ENCODE data around the gene THAP3. TPM values are rescaled to one million over a fixed set of nuclear protein-coding genes. Genes with fewer than 3 reads are reported as not detected.

The THAP3 gene
- total and polyA plus RNA-seq, 2 donors from 2014 or later = 14.4 to 28.7 TPM

DNA sequence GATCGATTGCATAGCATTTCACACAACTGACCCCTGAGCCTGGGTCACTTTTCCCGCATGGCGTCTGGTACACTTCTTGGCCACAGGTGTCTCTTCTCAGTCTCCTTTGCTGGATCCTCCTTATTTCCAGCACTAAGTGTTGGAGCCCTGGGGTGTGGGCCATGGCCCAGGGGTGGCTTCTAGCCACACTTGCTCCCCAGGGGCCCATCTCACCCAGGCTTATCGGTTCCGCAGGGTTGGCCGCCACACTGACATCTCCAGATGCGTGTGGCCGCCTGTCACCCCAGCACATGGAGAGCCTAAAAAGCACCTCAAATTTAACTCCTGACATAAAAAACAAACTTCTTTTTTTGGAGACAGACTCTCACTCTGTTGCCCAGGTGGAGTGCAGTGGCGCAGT, 2.4 kb downstream of the THAP3 start:
- Histone ChIP-seq H3K4me3 (ENCODE audit: low read length in 3 of 3) (no peak overlapping the region), H3K36me3 (ENCODE audit: control insufficient read depth in 2 of 3, insufficient read depth in 3 of 3, low read length in 3 of 3) (peaks cover 0 to 14% (median 9%) of the 10 kb centered on the region in 3 donors), H3K4me1 (ENCODE audit: control insufficient read depth in 2 of 3, insufficient read depth in 2 of 3, low read depth in 1 of 3, low read length in 3 of 3) (peaks cover 0 to 19% (median 4%) of the 10 kb centered on the region in 3 donors), H3K9me3 (ENCODE audit: control insufficient read depth in 2 of 3, insufficient read depth in 1 of 3, low read length in 3 of 3) (no peaks in the 10 kb centered on the region), H3K27ac (ENCODE audit: low read depth in 2 of 2, low read length in 2 of 2) (no peak overlapping the region), H3K9ac (ENCODE audit: low read length in 3 of 3) (no peak overlapping the region), H3K27me3 (ENCODE audit: control insufficient read depth, insufficient read depth, low read length) (no peaks in the 10 kb centered on the region)
- FAIRE-seq (no peak), DNase-seq (no peak)
- TF ChIP-seq, protein P1, sequence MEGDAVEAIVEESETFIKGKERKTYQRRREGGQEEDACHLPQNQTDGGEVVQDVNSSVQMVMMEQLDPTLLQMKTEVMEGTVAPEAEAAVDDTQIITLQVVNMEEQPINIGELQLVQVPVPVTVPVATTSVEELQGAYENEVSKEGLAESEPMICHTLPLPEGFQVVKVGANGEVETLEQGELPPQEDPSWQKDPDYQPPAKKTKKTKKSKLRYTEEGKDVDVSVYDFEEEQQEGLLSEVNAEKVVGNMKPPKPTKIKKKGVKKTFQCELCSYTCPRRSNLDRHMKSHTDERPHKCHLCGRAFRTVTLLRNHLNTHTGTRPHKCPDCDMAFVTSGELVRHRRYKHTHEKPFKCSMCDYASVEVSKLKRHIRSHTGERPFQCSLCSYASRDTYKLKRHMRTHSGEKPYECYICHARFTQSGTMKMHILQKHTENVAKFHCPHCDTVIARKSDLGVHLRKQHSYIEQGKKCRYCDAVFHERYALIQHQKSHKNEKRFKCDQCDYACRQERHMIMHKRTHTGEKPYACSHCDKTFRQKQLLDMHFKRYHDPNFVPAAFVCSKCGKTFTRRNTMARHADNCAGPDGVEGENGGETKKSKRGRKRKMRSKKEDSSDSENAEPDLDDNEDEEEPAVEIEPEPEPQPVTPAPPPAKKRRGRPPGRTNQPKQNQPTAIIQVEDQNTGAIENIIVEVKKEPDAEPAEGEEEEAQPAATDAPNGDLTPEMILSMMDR (IDR thresholded peaks at IDR 0.05; ENCODE audit: borderline replicate concordance, extremely low read depth, insufficient read depth) = no peak
- intact Hi-C loops (cut with DNase I) = no loop called here

DNA sequence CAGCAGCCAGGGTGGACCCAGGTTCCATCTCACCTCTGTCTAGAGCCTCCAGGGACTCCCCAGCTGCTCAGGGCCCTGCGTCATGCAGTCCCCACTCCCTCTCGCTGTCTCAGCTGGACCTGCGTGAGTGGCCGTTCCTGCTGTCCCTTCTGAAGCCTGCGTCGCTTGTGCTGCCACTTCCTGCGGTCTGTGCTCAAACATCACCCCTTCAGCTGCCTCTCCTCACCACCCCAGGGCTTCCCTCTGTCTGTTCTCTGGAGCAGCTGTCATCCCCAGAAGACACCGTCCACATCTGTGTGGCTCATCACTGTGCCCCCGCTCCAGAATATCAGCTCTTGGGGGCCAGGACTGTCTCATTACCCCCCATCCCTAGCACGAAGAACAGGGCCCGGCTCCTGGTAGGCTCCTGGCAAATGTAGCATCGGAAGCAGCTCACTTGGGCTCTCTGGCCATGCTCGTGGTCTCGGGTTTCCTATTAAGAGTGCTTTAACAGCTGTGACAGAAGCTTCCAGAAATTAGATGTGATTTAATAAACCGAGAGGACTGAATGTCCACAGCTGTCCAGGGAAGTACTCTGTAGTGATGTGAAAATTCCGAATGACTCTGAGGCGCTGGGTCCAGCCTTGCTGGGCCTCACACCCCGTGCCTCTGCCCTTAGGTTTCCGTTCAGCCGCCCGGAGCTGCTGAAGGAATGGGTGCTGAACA, 3.3 kb downstream of the THAP3 start:
- peaks cover 0 to 15% (median 12%) of the 10 kb centered on the region in 3 donors for H3K36me3 ChIP-seq (ENCODE audit: control insufficient read depth in 2 of 3, insufficient read depth in 3 of 3, low read length in 3 of 3)
- FAIRE-seq (no peak), DNase-seq (no peak)
- H3K4me3 ChIP-seq (ENCODE audit: low read length in 3 of 3) = no peak overlapping the region
- no peak overlapping the region for H3K9ac ChIP-seq (ENCODE audit: low read length in 3 of 3)
- H3K4me1 ChIP-seq (ENCODE audit: control insufficient read depth in 2 of 3, insufficient read depth in 2 of 3, low read depth in 1 of 3, low read length in 3 of 3) = peaks cover 0 to 12% (median 4%) of the 10 kb centered on the region in 3 donors
- H3K27ac ChIP-seq (ENCODE audit: low read depth in 2 of 2, low read length in 2 of 2) = no peak overlapping the region
- TF ChIP-seq, protein P1 (IDR thresholded peaks at IDR 0.05; ENCODE audit: borderline replicate concordance, extremely low read depth, insufficient read depth) = no peak
- H3K27me3 ChIP-seq (ENCODE audit: control insufficient read depth, insufficient read depth, low read length) = no peaks in the 10 kb centered on the region
- no peaks in the 10 kb centered on the region for H3K9me3 ChIP-seq (ENCODE audit: control insufficient read depth in 2 of 3, insufficient read depth in 1 of 3, low read length in 3 of 3)
- intact Hi-C loops (cut with DNase I) = no loop called here

DNA sequence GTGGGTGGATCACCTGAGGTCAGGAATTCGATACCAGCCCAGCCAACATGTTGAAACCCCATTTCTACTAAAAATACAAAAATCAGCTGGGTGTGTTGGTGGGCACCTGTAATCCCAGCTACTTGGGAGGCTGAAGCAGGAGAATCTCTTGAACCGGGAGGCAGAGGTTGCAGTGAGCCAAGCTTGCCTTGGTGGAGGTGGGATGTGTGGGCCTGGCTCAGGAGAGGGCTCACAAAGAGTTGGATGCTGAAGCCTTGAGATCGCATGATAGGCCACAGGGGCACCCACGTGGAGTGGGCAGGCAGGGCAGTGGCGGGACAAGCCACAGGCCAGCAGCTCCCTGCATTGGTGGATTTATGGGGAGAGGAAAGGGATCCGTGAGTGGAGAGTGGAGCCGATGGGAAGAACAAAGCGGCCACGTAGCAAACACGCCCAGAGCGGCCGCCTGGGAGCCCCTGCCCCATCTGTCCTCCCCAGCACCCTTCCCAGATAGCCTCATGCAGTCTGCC, 4.4 kb downstream of the THAP3 start:
- intact Hi-C loops (cut with DNase I) = no loop called here
- TF ChIP-seq, protein P1 (IDR thresholded peaks at IDR 0.05; ENCODE audit: borderline replicate concordance, extremely low read depth, insufficient read depth) = no peak
- Histone ChIP-seq H3K9me3 (ENCODE audit: control insufficient read depth in 2 of 3, insufficient read depth in 1 of 3, low read length in 3 of 3) (no peaks in the 10 kb centered on the region), H3K36me3 (ENCODE audit: control insufficient read depth in 2 of 3, insufficient read depth in 3 of 3, low read length in 3 of 3) (peaks cover 0 to 19% (median 14%) of the 10 kb centered on the region in 3 donors), H3K27ac (ENCODE audit: low read depth in 2 of 2, low read length in 2 of 2) (no peak overlapping the region), H3K4me1 (ENCODE audit: control insufficient read depth in 2 of 3, insufficient read depth in 2 of 3, low read depth in 1 of 3, low read length in 3 of 3) (peaks cover 0 to 12% (median 4%) of the 10 kb centered on the region in 3 donors), H3K4me3 (ENCODE audit: low read length in 3 of 3) (no peak overlapping the region), H3K27me3 (ENCODE audit: control insufficient read depth, insufficient read depth, low read length) (no peaks in the 10 kb centered on the region), H3K9ac (ENCODE audit: low read length in 3 of 3) (no peak overlapping the region)
- DNase-seq = no peak
- FAIRE-seq = no peak
